HepG2 (cell line): ENCODE results near the gene BCO2. TPM values are rescaled to one million over a fixed set of nuclear protein-coding genes. Genes with fewer than 3 reads are reported as not detected.
A peak's percentile ranks its signal among the peaks of the same experiment; 100 is the strongest.

ENCODE experiments used
- ATAC-seq: fragments of 200-7000 bp; cut with Tn5 transposase; 3 replicates; pipeline ENCODE4 v1.9.1; 2020; ENCODE audit warnings: mild to moderate bottlenecking, moderate library complexity
- BruUV-seq: library from RNA; stranded (reverse); fragments of 400-500 nt; replicated peaks from 2 replicates; lab custom pipeline; 2021; lab: Mats Ljungman, UMichigan
- CTCF ChIA-PET: fragments of 300-600 bp; formaldehyde crosslinking; extraction: SDS; loops from one replicate; lab custom pipeline; 2021; ENCODE audit warnings: low total read pairs, inconsistent platforms, low intra/inter-chr PET ratio; lab: Yijun Ruan, JAX
- POLR2A ChIA-PET: fragments of 350-600 bp; sonication (Branson Sonifier 250); formaldehyde crosslinking; loops from one replicate; lab custom pipeline; 2020; ENCODE audit warnings: antibody characterized with exemption, inconsistent platforms; lab: Yijun Ruan, JAX
- DNase-seq: peaks from one replicate; pipeline ENCODE4 v3.0.0-alpha.2; 2015; ENCODE audit warnings: low spot score
- FAIRE-seq: peaks from 3 replicates; lab custom pipeline; 2011; peaks lifted over from hg19 to GRCh38; lab: Jason Lieb, UNC
- H2AFZ ChIP-seq: one replicate; pipeline ENCODE4 v1.6.1; 2011; ENCODE audit warnings: low read length, inconsistent platforms
- H3K27ac ChIP-seq: fragments of 300-600 bp; 3 replicates; pipeline ENCODE4 v1.8.0; 2011; ENCODE audit warnings: mixed run types, mild to moderate bottlenecking, mixed read lengths, low read length, inconsistent platforms; ENCODE audit not compliant: insufficient read depth; ENCODE audit errors: extremely low read length
- H3K27me3 ChIP-seq, 2 experiments: fragments of 200-600 bp in 1 of 2; 2 replicates in 1 of 2; 3 replicates in 1 of 2; pipeline versions ENCODE4 v1.6.0 to v1.8.0; 2011; ENCODE audit warnings: low read length in 2 of 2, mild to moderate bottlenecking in 2 of 2, moderate library complexity in 2 of 2, inconsistent platforms in 1 of 2; ENCODE audit not compliant: insufficient read depth in 2 of 2, control insufficient read depth in 1 of 2
- H3K36me3 ChIP-seq, 2 experiments: fragments of 200-600 bp in 1 of 2; replicated peaks in 1 of 2; 2 replicates in 1 of 2; 3 replicates in 1 of 2; pipeline versions ENCODE4 v1.5.1 to v1.8.0; 2011; ENCODE audit warnings: low read length in 2 of 2, inconsistent platforms in 1 of 2; ENCODE audit not compliant: insufficient read depth in 2 of 2, control insufficient read depth in 1 of 2
- H3K4me1 ChIP-seq: 2 replicates; pipeline ENCODE4 v1.5.1; 2012; ENCODE audit warnings: low read length, inconsistent platforms; ENCODE audit not compliant: insufficient read depth
- H3K4me2 ChIP-seq: 2 replicates; pipeline ENCODE4 v1.6.0; 2011; ENCODE audit warnings: low read depth, low read length, inconsistent platforms
- H3K4me3 ChIP-seq, 3 experiments: fragments of 200-600 bp in 1 of 3; sonication (generic), shearing (Covaris generic) in 1 of 3; replicated peaks in 1 of 3; 2 replicates each; pipeline ENCODE4 v1.5.1; 2011 to 2016; ENCODE audit warnings: low read length in 3 of 3, inconsistent platforms in 2 of 3, low read depth in 2 of 3, mild to moderate bottlenecking in 2 of 3, control low read depth in 1 of 3, mixed read lengths in 1 of 3; ENCODE audit not compliant: insufficient read depth in 1 of 3
- H3K79me2 ChIP-seq: one replicate; pipeline ENCODE4 v1.6.1; 2011; ENCODE audit warnings: low read length, inconsistent platforms; ENCODE audit not compliant: insufficient read depth
- H3K9ac ChIP-seq: 2 replicates; pipeline ENCODE4 v1.6.0; 2011; ENCODE audit warnings: mild to moderate bottlenecking, low read depth, low read length, inconsistent platforms; ENCODE audit not compliant: insufficient read depth
- H3K9me3 ChIP-seq: 2 replicates; pipeline ENCODE4 v1.5.1; 2012; ENCODE audit warnings: mild to moderate bottlenecking, low read length
- H4K20me1 ChIP-seq: 2 replicates; pipeline ENCODE4 v1.6.0; 2011; ENCODE audit warnings: inconsistent platforms, mild to moderate bottlenecking, low read length, moderate library complexity; ENCODE audit not compliant: insufficient read depth
- ATF6 ChIP-seq: sonication (generic); formaldehyde crosslinking; conservative IDR thresholded peaks from 2 replicates; pipeline ENCODE4 v1.4.0; 2020; ENCODE audit warnings: missing genetic modification reagents
- NR1H2 ChIP-seq: sonication (generic); formaldehyde crosslinking; IDR thresholded peaks from 2 replicates; pipeline ENCODE4 v1.8.1; 2022; ENCODE audit warnings: low read depth, missing genetic modification reagents, borderline replicate concordance
- ZFP36 ChIP-seq: fragments of 150-350 bp; IDR thresholded peaks from 2 replicates; pipeline ENCODE4 v1.6.1; 2018; ENCODE audit warnings: borderline replicate concordance, low read length, low read depth; ENCODE audit not compliant: partially characterized antibody
- ZNF432 ChIP-seq: sonication (generic); formaldehyde crosslinking; IDR thresholded peaks from 2 replicates; pipeline ENCODE4 v1.5.0; 2020; ENCODE audit warnings: missing genetic modification reagents, mild to moderate bottlenecking, borderline replicate concordance
- ZNF550 ChIP-seq: sonication (generic); formaldehyde crosslinking; IDR thresholded peaks from 2 replicates; pipeline ENCODE4 v1.4.0; 2020; ENCODE audit warnings: mild to moderate bottlenecking, missing genetic modification reagents, borderline replicate concordance
- ZNF670 ChIP-seq: sonication (generic); formaldehyde crosslinking; IDR thresholded peaks from 2 replicates; pipeline ENCODE4 v1.8.0; 2022; ENCODE audit warnings: mild to moderate bottlenecking, missing genetic modification reagents, borderline replicate concordance
- WGBS: methylation state at CpG from one replicate; pipeline ENCODE4 v1.1.6; 2017; ENCODE audit warnings: low lambda C conversion rate; 5-methylcytosine and 5-hydroxymethylcytosine counted together
- in situ Hi-C: cut with HindIII; loops from 2 replicates; pipeline ENCODE4 v1.10.0; 2017; ENCODE audit warnings: low pct_unique_long_range_greater_than_20kb; ENCODE audit not compliant: extremely low pct_ligation_motif_present
- intact Hi-C: fragments of 100-400 bp; cut with micrococcal nuclease; formaldehyde crosslinking; loops from one replicate; pipeline ENCODE4 v1.10.0; 2022; ENCODE audit not compliant: unreplicated experiment
- polyA plus RNA-seq, 8 experiments: library from polyadenylated mRNA; depleted of rRNA in 3 of 8; stranded (reverse) in 7 of 8; unstranded in 1 of 8; fragments of >200 nt; fragmentation: Illumina TruSeq in 4 of 8; extraction: Trizol in 4 of 8; gene quantifications; 2 replicates each; pipeline versions ENCODE4 v1.2.1 to v1.2.3, GENCODE V29; 2011 to 2016; ENCODE audit warnings: low read depth in 4 of 8, missing spikeins in 1 of 8, mixed read lengths in 1 of 8; ENCODE audit not compliant: insufficient read depth in 1 of 8
- total RNA-seq, 5 experiments: library from RNA; depleted of rRNA; stranded (reverse); fragments of >200 nt; fragmentation: Illumina TruSeq; extraction: Trizol; gene quantifications; 2 replicates each; pipeline ENCODE4 v1.2.3, GENCODE V29; 2016; ENCODE audit warnings: low read depth in 1 of 5
- TF ChIP-seq, protein P1 (sequence below): sonication (generic); formaldehyde crosslinking; IDR thresholded peaks from 2 replicates; pipeline ENCODE4 v1.4.0; 2020; ENCODE audit warnings: missing genetic modification reagents, mild to moderate bottlenecking, borderline replicate concordance

BCO2 gene
- total and polyA plus RNA-seq, 2 of the 13 experiments (the other 11 are each of a cell fraction or from before 2014, with no cell fraction given), result 0.38 to 0.58 TPM

DNA sequence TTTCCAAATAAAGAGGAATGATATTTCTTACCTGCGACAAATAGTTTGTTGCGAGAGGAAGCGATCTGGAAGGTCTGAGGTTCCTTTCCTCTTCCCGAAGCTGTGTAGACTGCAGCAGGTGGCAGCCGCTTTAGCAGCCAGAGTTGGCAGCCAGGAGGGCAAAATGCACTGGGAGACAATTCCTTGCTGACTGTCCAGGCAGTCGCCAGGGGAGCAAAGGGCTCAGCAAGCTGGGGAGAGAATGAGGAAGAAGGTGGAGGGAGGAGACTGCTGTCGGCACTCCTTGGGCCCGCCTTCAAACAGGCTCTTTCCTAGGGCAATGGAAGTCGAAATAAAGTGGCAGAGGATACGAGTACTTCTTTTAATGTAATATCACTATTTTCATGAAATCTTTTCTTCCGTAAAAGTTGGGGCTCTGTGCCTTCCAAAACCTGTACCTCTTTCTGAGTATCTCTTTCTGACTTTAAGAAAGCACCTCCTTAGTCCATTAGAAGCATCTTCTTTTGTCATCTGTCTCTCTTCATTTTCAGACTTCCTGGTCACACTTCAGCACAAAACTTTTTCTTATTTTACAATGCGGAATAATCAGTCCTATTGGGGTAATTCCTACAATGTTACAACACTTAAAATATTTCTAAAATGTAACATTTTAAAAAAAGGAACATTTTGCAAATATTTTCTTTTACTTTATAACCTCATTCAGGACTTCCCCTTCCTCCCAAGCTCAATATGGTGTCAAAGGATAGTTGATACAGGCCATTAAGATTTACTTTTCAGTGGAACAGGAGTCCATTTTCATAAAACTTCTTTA lies 11.2 kb upstream of the BCO2 start, which contains the start of gene IL18:
Gene IL18 (minus strand): TSS at position 220 of the 811 bp plus-strand sequence. CDS start 9,041 bp downstream, outside the sequence.
- POLR2A ChIA-PET, result no interaction called here
- intact Hi-C loops, result no loop called here

More for the DNA sequence above, 11.2 kb upstream of the BCO2 start, which contains the start of gene IL18:
- peak within 1 kb of the TSS in 2 of 3 experiments; percentile 15; a peak in 2 of 6 replicates for H3K4me3 ChIP-seq
- CTCF ChIA-PET, result no interaction called here
- H3K27me3 ChIP-seq, result no peaks in the 10 kb centered on the region
- no peak for ATAC-seq
- TF ChIP-seq, protein P1, sequence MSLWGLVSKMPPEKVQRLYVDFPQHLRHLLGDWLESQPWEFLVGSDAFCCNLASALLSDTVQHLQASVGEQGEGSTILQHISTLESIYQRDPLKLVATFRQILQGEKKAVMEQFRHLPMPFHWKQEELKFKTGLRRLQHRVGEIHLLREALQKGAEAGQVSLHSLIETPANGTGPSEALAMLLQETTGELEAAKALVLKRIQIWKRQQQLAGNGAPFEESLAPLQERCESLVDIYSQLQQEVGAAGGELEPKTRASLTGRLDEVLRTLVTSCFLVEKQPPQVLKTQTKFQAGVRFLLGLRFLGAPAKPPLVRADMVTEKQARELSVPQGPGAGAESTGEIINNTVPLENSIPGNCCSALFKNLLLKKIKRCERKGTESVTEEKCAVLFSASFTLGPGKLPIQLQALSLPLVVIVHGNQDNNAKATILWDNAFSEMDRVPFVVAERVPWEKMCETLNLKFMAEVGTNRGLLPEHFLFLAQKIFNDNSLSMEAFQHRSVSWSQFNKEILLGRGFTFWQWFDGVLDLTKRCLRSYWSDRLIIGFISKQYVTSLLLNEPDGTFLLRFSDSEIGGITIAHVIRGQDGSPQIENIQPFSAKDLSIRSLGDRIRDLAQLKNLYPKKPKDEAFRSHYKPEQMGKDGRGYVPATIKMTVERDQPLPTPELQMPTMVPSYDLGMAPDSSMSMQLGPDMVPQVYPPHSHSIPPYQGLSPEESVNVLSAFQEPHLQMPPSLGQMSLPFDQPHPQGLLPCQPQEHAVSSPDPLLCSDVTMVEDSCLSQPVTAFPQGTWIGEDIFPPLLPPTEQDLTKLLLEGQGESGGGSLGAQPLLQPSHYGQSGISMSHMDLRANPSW (CRISPR knock-in tag), result no peak
- TF ChIP-seq ZNF432 (no peak), ZNF670 (no peak), ATF6 (CRISPR knock-in tag) (no peak), ZFP36 (no peak), ZNF550 (CRISPR knock-in tag) (no peak), NR1H2 (no peak)
- peak within 1 kb of the TSS; percentile 43 for H3K4me2 ChIP-seq
- H3K27ac ChIP-seq, result no peak within 1 kb of the TSS
- H3K79me2 ChIP-seq, result no peaks in the 10 kb centered on the region
- no peaks in the 10 kb centered on the region for H3K36me3 ChIP-seq
- H3K9ac ChIP-seq, result no peak within 1 kb of the TSS
- H3K9me3 ChIP-seq, result no peaks in the 10 kb centered on the region
- no TSS peak for BruUV-seq
- WGBS, result 60% methylated on average over 12 of the region's 12 CpGs
- DNase-seq, result no peak
- no peak for FAIRE-seq
- in situ Hi-C loops, result no loop called here
- H2AFZ ChIP-seq, result no peak within 1 kb of the TSS
- no peaks in the 10 kb centered on the region for H4K20me1 ChIP-seq
- peaks cover 49% of the 10 kb centered on the region for H3K4me1 ChIP-seq
